H1 (cell line): ENCODE measurements around the gene RIMBP2. TPM values are rescaled to one million over a fixed set of nuclear protein-coding genes. Genes with fewer than 3 reads are reported as not detected.

Experiments
- CTCF ChIA-PET: fragments of 300-600 bp; sonication (Branson Sonifier 250); formaldehyde crosslinking; loops from one replicate; lab custom pipeline; 2021; ENCODE audit not compliant: partially characterized antibody; lab: Charles Lee
- POLR2A ChIA-PET: fragments of 300-600 bp; sonication (Branson Sonifier 250); formaldehyde crosslinking; loops from one replicate; lab custom pipeline; 2021; ENCODE audit warnings: inconsistent platforms; ENCODE audit not compliant: partially characterized antibody; lab: Charles Lee
- DNase-seq, 2 experiments: peaks; one replicate each; pipeline versions ENCODE4 v3.0.0 to v3.0.0-alpha.2; 2010 to 2022; ENCODE audit warnings: low spot score in 2 of 2, low read depth in 1 of 2, mixed read lengths in 1 of 2
- FAIRE-seq: peaks from 2 replicates; lab custom pipeline; 2011; peaks lifted over from hg19 to GRCh38; lab: Jason Lieb, UNC
- H2AFZ ChIP-seq: 2 replicates; pipeline ENCODE4 v1.8.1; 2012; ENCODE audit warnings: low read length, inconsistent platforms
- H2AK5ac ChIP-seq: 2 replicates; pipeline ENCODE4 v1.6.1; 2013; ENCODE audit warnings: low read depth, low read length
- H2BK120ac ChIP-seq: replicated peaks from 2 replicates; pipeline ENCODE3; 2013; ENCODE audit warnings: low read depth, low read length, inconsistent platforms
- H2BK12ac ChIP-seq: 2 replicates; pipeline ENCODE4 v1.6.1; 2013; ENCODE audit warnings: low read depth, low read length
- H2BK15ac ChIP-seq: 2 replicates; pipeline ENCODE4 v1.6.1; 2013; ENCODE audit warnings: low read length
- H2BK20ac ChIP-seq: 2 replicates; pipeline ENCODE4 v1.6.1; 2013; ENCODE audit warnings: low read length
- H2BK5ac ChIP-seq: 2 replicates; pipeline ENCODE4 v1.6.1; 2013; ENCODE audit warnings: low read depth, low read length
- H3K14ac ChIP-seq: 2 replicates; pipeline ENCODE4 v1.6.1; 2013; ENCODE audit warnings: inconsistent platforms; ENCODE audit not compliant: insufficient read length
- H3K18ac ChIP-seq: 2 replicates; pipeline ENCODE4 v1.6.1; 2013; ENCODE audit warnings: low read length; ENCODE audit errors: extremely low read depth
- H3K23ac ChIP-seq: 2 replicates; pipeline ENCODE4 v1.6.1; 2013; ENCODE audit warnings: inconsistent platforms; ENCODE audit not compliant: insufficient read length
- H3K23me2 ChIP-seq: 2 replicates; pipeline ENCODE4 v1.6.1; 2013; ENCODE audit warnings: low read depth, low read length
- H3K27ac ChIP-seq: 2 replicates; pipeline ENCODE4 v1.6.1; 2011; ENCODE audit warnings: low read depth, low read length, inconsistent platforms
- H3K27me3 ChIP-seq, 4 experiments: replicated peaks in 1 of 4; 1 replicate in 1 of 4; 2 replicates in 3 of 4; pipeline versions ENCODE4 v1.6.1 to v1.8.1; 2011 to 2013; ENCODE audit warnings: low read length in 3 of 4, mild to moderate bottlenecking in 3 of 4, inconsistent platforms in 2 of 4, mixed read lengths in 2 of 4, moderate library complexity in 1 of 4; ENCODE audit not compliant: control insufficient read depth in 3 of 4, insufficient read depth in 3 of 4; ENCODE audit errors: extremely low read depth in 1 of 4
- H3K36me3 ChIP-seq, 4 experiments: 2 replicates each; pipeline versions ENCODE4 v1.6.1 to v1.8.1; 2011 to 2013; ENCODE audit warnings: mild to moderate bottlenecking in 4 of 4, low read length in 3 of 4, moderate library complexity in 2 of 4, control low read depth in 1 of 4, inconsistent platforms in 1 of 4; ENCODE audit not compliant: insufficient read depth in 4 of 4, control insufficient read depth in 2 of 4
- H3K4ac ChIP-seq: replicated peaks from 2 replicates; pipeline ENCODE3; 2013; ENCODE audit warnings: low read length, low read depth, mixed read lengths, inconsistent platforms; ENCODE audit not compliant: insufficient read length
- H3K4me1 ChIP-seq, 4 experiments: replicated peaks in 1 of 4; 1 replicate in 1 of 4; 2 replicates in 3 of 4; pipeline versions ENCODE4 v1.6.1 to v1.8.1; 2011 to 2013; ENCODE audit warnings: low read length in 3 of 4, inconsistent platforms in 2 of 4, mixed read lengths in 1 of 4; ENCODE audit not compliant: insufficient read depth in 4 of 4, control insufficient read depth in 3 of 4
- H3K4me2 ChIP-seq, 2 experiments: 2 replicates each; pipeline versions ENCODE4 v1.6.1 to v1.8.1; 2011 to 2013; ENCODE audit warnings: low read depth in 2 of 2, low read length in 2 of 2, control low read depth in 1 of 2, inconsistent platforms in 1 of 2, mild to moderate bottlenecking in 1 of 2; ENCODE audit not compliant: insufficient read depth in 1 of 2
- H3K4me3 ChIP-seq, 4 experiments: fragments of 200-600, 300-600 bp in 1 of 4; sonication (generic), shearing (Covaris generic), sonication (Bioruptor Twin) in 1 of 4; 2 replicates each; pipeline versions ENCODE4 v1.5.1 to v1.8.1; 2011 to 2016; ENCODE audit warnings: low read length in 4 of 4, low read depth in 3 of 4, control low read depth in 2 of 4, inconsistent platforms in 2 of 4, mild to moderate bottlenecking in 2 of 4, mixed read lengths in 1 of 4, moderate library complexity in 1 of 4; ENCODE audit not compliant: insufficient read depth in 2 of 4; ENCODE audit errors: extremely low read depth in 1 of 4
- H3K56ac ChIP-seq: replicated peaks from 2 replicates; pipeline ENCODE3; 2013; ENCODE audit warnings: low read depth, mild to moderate bottlenecking, mixed read lengths, low read length, inconsistent platforms; ENCODE audit not compliant: insufficient read length
- H3K79me1 ChIP-seq: 2 replicates; pipeline ENCODE4 v1.6.1; 2013; ENCODE audit warnings: low read depth, low read length, control low read depth
- H3K79me2 ChIP-seq, 2 experiments: 2 replicates each; pipeline versions ENCODE4 v1.6.1 to v1.8.1; 2012 to 2013; ENCODE audit warnings: low read length in 2 of 2, mild to moderate bottlenecking in 2 of 2, inconsistent platforms in 1 of 2; ENCODE audit not compliant: insufficient read depth in 2 of 2, control insufficient read depth in 1 of 2
- H3K9ac ChIP-seq, 4 experiments: replicated peaks in 1 of 4; 1 replicate in 1 of 4; 2 replicates in 3 of 4; pipeline versions ENCODE4 v1.6.1 to v1.8.1; 2011 to 2013; ENCODE audit warnings: low read depth in 3 of 4, low read length in 3 of 4, control low read depth in 2 of 4, mild to moderate bottlenecking in 2 of 4, moderate library complexity in 2 of 4, inconsistent platforms in 1 of 4; ENCODE audit errors: extremely low read depth in 1 of 4
- H3K9me3 ChIP-seq, 2 experiments: 2 replicates each; pipeline versions ENCODE4 v1.6.1 to v1.8.1; 2012 to 2013; ENCODE audit warnings: mild to moderate bottlenecking in 2 of 2, moderate library complexity in 2 of 2, control low read depth in 1 of 2, inconsistent platforms in 1 of 2, low read depth in 1 of 2, low read length in 1 of 2, mixed read lengths in 1 of 2; ENCODE audit not compliant: insufficient read depth in 2 of 2
- H4K20me1 ChIP-seq, 2 experiments: replicated peaks in 1 of 2; 2 replicates each; pipeline versions ENCODE3 to v1.8.1; 2011 to 2013; ENCODE audit warnings: inconsistent platforms in 2 of 2, low read length in 2 of 2, mild to moderate bottlenecking in 1 of 2; ENCODE audit not compliant: insufficient read depth in 2 of 2, control insufficient read depth in 1 of 2
- H4K5ac ChIP-seq: 2 replicates; pipeline ENCODE4 v1.6.1; 2013; ENCODE audit warnings: low read length, low read depth, mixed read lengths, inconsistent platforms; ENCODE audit not compliant: insufficient read length
- H4K8ac ChIP-seq: 2 replicates; pipeline ENCODE4 v1.8.0; 2013; ENCODE audit warnings: mild to moderate bottlenecking, moderate library complexity, low read length, inconsistent platforms; ENCODE audit not compliant: insufficient read depth; ENCODE audit errors: extremely low read depth
- H4K91ac ChIP-seq: replicated peaks from 2 replicates; pipeline ENCODE3; 2013; ENCODE audit warnings: low read length, mixed read lengths, inconsistent platforms; ENCODE audit not compliant: insufficient read length
- ATF2 ChIP-seq: IDR thresholded peaks from 2 replicates; pipeline ENCODE4 v1.6.1; 2012; ENCODE audit warnings: low read length, inconsistent platforms
- E2F6 ChIP-seq: IDR thresholded peaks from 2 replicates; pipeline ENCODE4 v1.6.1; 2012; ENCODE audit warnings: inconsistent platforms
- EP300 ChIP-seq, 2 experiments: IDR thresholded peaks; 1 replicate in 1 of 2; 2 replicates in 1 of 2; pipeline ENCODE4 v1.6.1; 2011 to 2012; ENCODE audit warnings: low read depth in 2 of 2, low read length in 2 of 2, mild to moderate bottlenecking in 2 of 2, borderline replicate concordance in 1 of 2, inconsistent platforms in 1 of 2, moderate library complexity in 1 of 2
- GABPA ChIP-seq: IDR thresholded peaks from 2 replicates; pipeline ENCODE4 v1.6.1; 2011; ENCODE audit warnings: mild to moderate bottlenecking, low read length, moderate library complexity, borderline replicate concordance; ENCODE audit not compliant: insufficient read depth
- MAX ChIP-seq: IDR thresholded peaks from 2 replicates; pipeline ENCODE4 v1.6.1; 2012; ENCODE audit warnings: inconsistent platforms
- POU5F1 ChIP-seq: IDR thresholded peaks from 2 replicates; pipeline ENCODE4 v1.6.1; 2011; ENCODE audit warnings: low read depth, mild to moderate bottlenecking, low read length, moderate library complexity
- RFX5 ChIP-seq: IDR thresholded peaks from 2 replicates; pipeline ENCODE4 v1.6.1; 2011; ENCODE audit warnings: low read depth, low read length, improper control_type of control experiment, borderline replicate concordance
- SIX5 ChIP-seq: IDR thresholded peaks from 2 replicates; pipeline ENCODE4 v1.6.1; 2011; ENCODE audit warnings: mild to moderate bottlenecking, low read depth, low read length
- TEAD4 ChIP-seq: IDR thresholded peaks from 2 replicates; pipeline ENCODE4 v1.6.1; 2012; ENCODE audit warnings: low read depth, low read length, inconsistent platforms, mixed read lengths
- ZNF274 ChIP-seq: IDR thresholded peaks from 2 replicates; pipeline ENCODE4 v1.7.0; 2012; ENCODE audit warnings: low read length, borderline replicate concordance; ENCODE audit errors: extremely low read depth
- WGBS, 2 experiments: shearing (Covaris generic) in 1 of 2; methylation state at CpG; one replicate each; pipeline versions ENCODE4 v1.1.6 to v1.1.7; 2013 to 2015; ENCODE audit warnings: low lambda C conversion rate in 2 of 2, mixed read lengths in 2 of 2, inconsistent platforms in 1 of 2, low coverage in 1 of 2, missing lambda C conversion rate in 1 of 2; ENCODE audit not compliant: insufficient replicate concordance in 2 of 2, insufficient coverage in 1 of 2, insufficient read length in 1 of 2; ENCODE audit errors: extremely low coverage in 1 of 2, missing lambda C conversion rate in 1 of 2; 5-methylcytosine and 5-hydroxymethylcytosine counted together
- polyA plus RNA-seq, 7 experiments: library from polyadenylated mRNA; depleted of rRNA in 3 of 7; stranded (reverse) in 5 of 7; unstranded in 2 of 7; fragments of >200 nt in 5 of 7; fragments of 200-250 nt in 2 of 7; gene quantifications; 1 replicate in 5 of 7; 2 replicates in 1 of 7; 4 replicates in 1 of 7; pipeline versions ENCODE4 v1.2.1 to v1.2.3, GENCODE V29; 2011 to 2013; ENCODE audit warnings: missing spikeins in 2 of 7, mixed read lengths in 2 of 7
- total RNA-seq: library from RNA; stranded (reverse); fragmentation: NEBNext Ultra II Directional; extraction: Animal tissue kit (Norgen Biotek cat#: 25700); gene quantifications from 2 replicates; pipeline ENCODE4 v1.2.1, GENCODE V29; 2021
- TF ChIP-seq, protein P1 (sequence below): IDR thresholded peaks from 2 replicates; pipeline ENCODE4 v1.6.1; 2011; ENCODE audit warnings: low read depth, mild to moderate bottlenecking, low read length; ENCODE audit not compliant: insufficient read depth

Gene RIMBP2
- total and polyA plus RNA-seq, 2 of the 8 experiments (the other 6 are each of a cell fraction or from before 2014, with no cell fraction given): 0.18 to 0.65 TPM

GRCh38 chr12:130743176-130743575 is 27.1 kb upstream of the RIMBP2 start:
- Histone ChIP-seq H2BK15ac (no peak overlapping the region), H3K18ac (no peak overlapping the region), H3K27me3 (no peaks in the 10 kb centered on the region), H3K79me2 (no peaks in the 10 kb centered on the region), H3K4me1 (no peaks in the 10 kb centered on the region; a peak in 1 of 7 replicates), H4K5ac (no peak overlapping the region), H3K4me3 (no peak overlapping the region), H3K79me1 (no peaks in the 10 kb centered on the region), H3K4ac (no peak overlapping the region), H4K91ac (no peak overlapping the region), H3K4me2 (no peak overlapping the region), H2AFZ (no peak overlapping the region), H3K27ac (no peak overlapping the region), H4K20me1 (peaks cover 0 to 1% of the 10 kb centered on the region in 2 experiments), H2BK120ac (no peak overlapping the region), H3K56ac (no peak overlapping the region), H3K9me3 (no peaks in the 10 kb centered on the region), H3K36me3 (no peaks in the 10 kb centered on the region), H3K23me2 (no peaks in the 10 kb centered on the region), H2AK5ac (no peak overlapping the region), H4K8ac (no peak overlapping the region), H2BK12ac (no peak overlapping the region), H2BK20ac (no peak overlapping the region), H3K14ac (no peak overlapping the region), H3K9ac (no peak overlapping the region), H3K23ac (no peak overlapping the region), H2BK5ac (no peak overlapping the region)
- FAIRE-seq (no peak), DNase-seq (no peak)
- POLR2A ChIA-PET: no interaction called here
- WGBS, 2 experiments: 84% methylated on average over 2 of the region's 2 CpGs; no CpG with 5 or more reads in 1 of the 2 experiments
- CTCF ChIA-PET: interaction anchor here (1.2 kb wide), 1 partner anchor 342 kb away, joined by 4 read pairs; no protein-coding TSS in a partner anchor
- TF ChIP-seq GABPA: no peak
- no peak for TF ChIP-seq POU5F1
- TF ChIP-seq TEAD4: no peak
- no peak for TF ChIP-seq SIX5
- TF ChIP-seq E2F6: no peak
- TF ChIP-seq RFX5: no peak
- TF ChIP-seq MAX: no peak
- TF ChIP-seq, protein P1, sequence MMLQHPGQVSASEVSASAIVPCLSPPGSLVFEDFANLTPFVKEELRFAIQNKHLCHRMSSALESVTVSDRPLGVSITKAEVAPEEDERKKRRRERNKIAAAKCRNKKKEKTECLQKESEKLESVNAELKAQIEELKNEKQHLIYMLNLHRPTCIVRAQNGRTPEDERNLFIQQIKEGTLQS: no peak
- TF ChIP-seq ZNF274: no peak
- no peak for TF ChIP-seq ATF2
- no peak for TF ChIP-seq EP300 (IDR thresholded peaks at IDR 0.05; ENCODE audit: borderline replicate concordance in 1 of 2, low read depth in 2 of 2, low read length in 2 of 2)
